Activated CD8-positive, alpha-beta memory T cell treated with anti-CD3 and anti-CD28 coated beads, Interleukin-2, amount 50 U/mL, for 48 hours (primary cell): ENCODE data around the gene ANKRD33B.
"Not testable (repeated sequence)": the region's sequence is repeated elsewhere in the genome, so short reads cannot be mapped to it uniquely, and the experiment has no call there.

Source experiments
- DNase-seq: peaks from one replicate; pipeline ENCODE4 v3.0.0-alpha.2; 2020

ANKRD33B gene

GRCh38 chr5:10621832-10622231, 58.0 kb downstream of the ANKRD33B start:
- DNase-seq = no peak

- DNase-seq = peak; percentile 23
Observed at GRCh38 chr5:10622810-10623209, 58.9 kb downstream of the ANKRD33B start.

- DNase-seq = peak; percentile 28
Observed at GRCh38 chr5:10623305-10623910, 59.5 kb downstream of the ANKRD33B start.

- DNase-seq = peak; percentile 17
Observed at GRCh38 chr5:10624206-10624605, 60.3 kb downstream of the ANKRD33B start.

GRCh38 chr5:10624679-10625078, 60.8 kb downstream of the ANKRD33B start:
- no peak for DNase-seq

GRCh38 chr5:10625700-10626472, 62.0 kb downstream of the ANKRD33B start:
- no peak for DNase-seq

- DNase-seq = no peak
Observed at GRCh38 chr5:10626473-10627013, 62.7 kb downstream of the ANKRD33B start.

- no peak for DNase-seq
Observed at GRCh38 chr5:10627160-10627701, 63.4 kb downstream of the ANKRD33B start.

GRCh38 chr5:10628601-10629000, 64.7 kb downstream of the ANKRD33B start:
- no peak for DNase-seq

- no peak for DNase-seq
Observed at GRCh38 chr5:10629682-10630081, 65.8 kb downstream of the ANKRD33B start.

- DNase-seq = no peak
Observed at GRCh38 chr5:10630126-10630525, 66.3 kb downstream of the ANKRD33B start.

GRCh38 chr5:10630744-10631143, 66.9 kb downstream of the ANKRD33B start:
- DNase-seq = not testable (repeated sequence)

- DNase-seq = no peak
Observed at GRCh38 chr5:10631316-10631996, 67.6 kb downstream of the ANKRD33B start.

- DNase-seq = peak; percentile 84
Observed at GRCh38 chr5:10632110-10632761, 68.4 kb downstream of the ANKRD33B start.

- DNase-seq = peak; percentile 74
Observed at GRCh38 chr5:10633271-10634049, 69.6 kb downstream of the ANKRD33B start.

GRCh38 chr5:10634050-10634449, 70.2 kb downstream of the ANKRD33B start:
- DNase-seq = no peak

- no peak for DNase-seq
Observed at GRCh38 chr5:10634562-10634961, 70.7 kb downstream of the ANKRD33B start.

- DNase-seq = peak; percentile 82
Observed at GRCh38 chr5:10635257-10635866, 71.5 kb downstream of the ANKRD33B start.

GRCh38 chr5:10635867-10636350, 72.0 kb downstream of the ANKRD33B start:
- DNase-seq = no peak

- no peak for DNase-seq
Observed at GRCh38 chr5:10636363-10637142, 72.7 kb downstream of the ANKRD33B start.

- DNase-seq = no peak
Observed at GRCh38 chr5:10637944-10638343, 74.1 kb downstream of the ANKRD33B start.
